Measurements from ENCODE around the gene DAO. TPM values are rescaled to one million over a fixed set of nuclear protein-coding genes. Genes with fewer than 3 reads are reported as not detected.
"Not testable (repeated sequence)": the region's sequence is repeated elsewhere in the genome, so short reads cannot be mapped to it uniquely, and the experiment has no call there.

Gene DAO
- polyA plus RNA-seq, 3 donors, result 0.75 to 1.1 (median 0.92) TPM

DNA sequence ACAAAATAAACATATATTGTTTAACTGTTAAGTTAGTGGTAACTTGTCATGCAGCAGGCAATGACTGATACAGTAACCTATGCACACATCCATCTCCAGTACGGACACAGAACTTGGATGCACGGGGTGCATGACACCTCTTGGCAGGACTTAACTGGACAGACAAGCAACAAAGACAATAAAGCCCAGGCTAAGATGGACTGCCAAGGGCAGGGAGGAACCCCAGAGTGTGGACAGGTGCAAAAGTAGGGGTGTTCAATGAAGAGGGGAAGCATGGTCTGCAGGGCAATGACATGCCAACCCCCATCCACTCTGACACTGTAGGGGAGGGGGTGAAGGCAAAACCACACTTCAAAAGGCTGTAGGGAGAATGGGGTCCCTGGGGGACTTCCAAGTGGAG lies 34.2 kb upstream of the DAO start:
- no peak for DNase-seq (ENCODE audit: extremely low read depth in 1 of 11, low read depth in 9 of 11, low spot score in 4 of 11)

DNA sequence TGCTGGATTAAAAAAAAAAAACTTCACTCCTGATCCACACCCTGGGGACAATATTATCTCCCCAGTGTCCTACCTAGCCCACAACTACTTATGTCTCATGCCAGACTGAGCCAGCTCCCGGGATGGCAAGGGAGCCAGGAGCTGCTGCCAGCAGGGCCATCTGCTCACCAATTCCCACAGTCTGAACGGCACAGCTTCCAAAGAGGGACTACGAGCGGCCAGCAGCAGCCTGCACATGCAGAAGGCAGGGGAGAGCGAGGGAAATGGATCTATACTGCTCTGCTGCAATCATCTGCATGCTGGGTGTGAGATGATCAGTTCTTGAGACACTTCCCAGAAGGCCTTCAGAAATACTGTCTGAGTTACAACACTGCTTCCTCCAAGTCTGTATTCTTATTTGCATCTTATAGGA lies 33.6 kb upstream of the DAO start:
- DNase-seq (ENCODE audit: extremely low read depth in 1 of 11, low read depth in 9 of 11, low spot score in 4 of 11), result no peak

- no peak for DNase-seq (ENCODE audit: extremely low read depth in 1 of 11, low read depth in 9 of 11, low spot score in 4 of 11)
These were observed 32.2 kb upstream of the DAO start for GRCh38 chr12:108847705-108848104.

DNA sequence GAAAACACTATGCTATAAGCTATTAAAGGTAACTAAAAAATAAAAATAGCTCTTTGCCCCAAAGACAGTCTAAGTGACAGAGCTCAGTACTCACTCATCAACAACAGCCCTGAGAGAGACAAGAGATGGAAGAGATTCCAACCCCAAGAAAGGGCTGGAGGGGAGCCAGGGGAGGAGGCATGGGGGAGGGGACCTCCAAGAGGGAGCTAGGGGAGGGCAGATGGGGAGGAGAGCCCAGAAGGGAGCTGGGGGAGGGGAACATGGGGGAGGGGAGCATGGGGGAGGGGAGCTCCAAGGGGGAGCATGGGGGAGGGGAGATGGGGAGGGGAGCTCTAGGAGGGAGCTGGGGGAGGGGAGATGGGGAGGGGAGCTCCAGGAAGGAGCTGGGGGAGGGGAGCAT lies 30.2 kb upstream of the DAO start:
- DNase-seq (ENCODE audit: extremely low read depth in 1 of 11, low read depth in 9 of 11, low spot score in 4 of 11), result no peak

DNA sequence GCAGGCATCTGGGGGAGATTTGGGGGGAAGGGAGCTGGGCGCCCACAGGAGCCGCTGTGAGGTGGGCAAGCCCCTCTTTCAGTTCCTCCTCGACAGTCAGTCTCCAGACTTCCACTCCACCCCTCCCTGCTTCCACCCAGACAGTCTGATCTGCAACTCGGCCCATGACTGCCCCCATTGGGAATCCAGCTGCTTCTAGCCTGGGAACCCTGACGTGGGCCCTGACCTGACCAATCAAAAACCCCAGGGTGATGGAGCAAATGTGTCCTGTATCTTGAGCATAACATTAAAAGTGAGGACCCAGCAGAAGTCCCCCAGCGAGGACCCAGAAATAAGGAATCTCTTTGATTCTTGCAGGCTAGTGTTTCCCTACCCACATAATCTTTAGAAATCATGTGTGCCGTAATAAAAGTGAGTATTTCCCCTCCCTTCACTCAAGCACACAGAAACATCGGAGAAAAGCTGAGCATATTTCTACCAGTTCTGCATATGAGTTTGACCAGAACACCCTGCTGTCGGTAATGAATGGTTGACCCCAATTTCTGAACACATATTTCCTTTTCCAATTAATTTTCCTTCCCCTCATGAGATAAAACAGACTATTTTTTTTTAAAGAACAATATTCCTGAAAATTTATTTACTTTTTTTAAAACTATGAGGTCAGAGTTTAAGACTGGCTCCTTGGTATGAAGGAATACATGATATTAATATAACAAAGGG lies 28.9 kb upstream of the DAO start:
- DNase-seq (ENCODE audit: extremely low read depth in 1 of 11, low read depth in 9 of 11, low spot score in 4 of 11), result no peak

DNA sequence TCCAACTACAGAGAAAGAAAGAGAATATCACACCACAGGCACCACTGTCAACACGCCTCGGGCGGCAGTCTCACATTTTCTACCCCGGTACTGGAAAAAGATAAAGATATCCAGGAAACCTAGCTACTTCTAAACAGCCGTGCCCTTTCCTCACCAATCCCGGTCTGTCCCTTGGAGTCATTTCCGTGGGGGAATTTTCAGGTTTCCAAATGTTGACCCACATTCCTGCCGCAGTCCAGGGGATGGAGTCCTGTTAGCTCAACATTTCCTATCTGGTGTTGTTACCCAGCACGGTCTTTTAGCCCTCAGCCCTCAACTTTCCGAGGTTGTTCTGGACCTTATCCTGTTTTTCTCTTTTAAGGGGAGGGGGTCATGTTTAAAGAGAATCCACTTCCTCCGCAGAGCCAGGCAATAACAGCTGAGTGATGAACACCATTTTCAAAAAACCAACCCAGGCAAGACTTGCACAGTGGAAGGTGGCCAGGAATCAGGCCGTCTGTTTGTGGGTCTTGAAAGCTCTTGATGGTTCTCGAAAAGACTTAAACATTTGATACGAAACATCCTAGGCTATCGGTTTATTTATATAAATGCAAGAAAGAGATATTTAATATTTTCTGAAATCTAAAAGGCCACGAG lies 27.1 kb upstream of the DAO start:
- DNase-seq (ENCODE audit: extremely low read depth in 1 of 11, low read depth in 9 of 11, low spot score in 4 of 11), result no peak

DNA sequence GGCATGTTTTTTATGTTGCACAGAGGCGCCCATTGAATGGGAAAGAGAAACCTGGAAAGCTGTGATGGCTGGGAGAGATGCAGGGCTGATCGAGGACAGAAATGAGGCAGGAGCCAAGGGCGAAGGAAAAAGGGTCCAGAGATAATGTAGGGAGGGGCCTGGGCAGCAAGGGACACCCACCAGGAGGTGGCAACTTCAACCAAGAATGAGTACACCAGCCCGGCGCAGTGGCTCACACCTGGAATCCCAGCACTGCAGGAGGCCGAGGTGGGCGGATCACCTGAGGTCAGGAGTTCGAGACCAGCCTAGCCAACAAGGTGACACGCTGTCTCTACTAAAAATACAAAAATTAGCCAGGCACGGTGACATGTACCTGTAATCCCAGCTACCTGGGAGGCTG lies 26.5 kb upstream of the DAO start:
- no peak for DNase-seq (ENCODE audit: extremely low read depth in 1 of 11, low read depth in 9 of 11, low spot score in 4 of 11)

DNA sequence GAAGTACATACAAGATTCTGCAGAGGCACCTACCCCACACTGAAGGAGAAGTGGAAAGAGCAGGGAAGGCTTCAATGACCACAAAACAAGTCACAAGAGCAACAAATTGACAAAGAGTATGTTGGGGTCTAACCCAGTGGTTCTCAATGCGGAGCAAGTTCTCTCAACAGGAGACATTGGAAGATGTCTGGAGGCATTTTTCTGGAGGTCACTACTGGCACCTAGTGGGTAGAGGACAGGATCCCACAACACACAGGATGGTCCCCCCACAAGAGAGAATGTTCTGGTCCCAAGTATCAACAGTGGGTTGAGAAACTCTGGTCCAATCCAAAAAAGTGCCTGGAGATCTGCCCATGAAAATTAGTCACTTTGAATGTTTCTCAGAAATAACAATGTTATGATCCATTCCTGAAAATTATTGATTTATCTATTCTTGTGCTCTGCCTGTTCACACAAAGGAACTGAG lies 25.9 kb upstream of the DAO start:
- no peak for DNase-seq (ENCODE audit: extremely low read depth in 1 of 11, low read depth in 9 of 11, low spot score in 4 of 11)

DNA sequence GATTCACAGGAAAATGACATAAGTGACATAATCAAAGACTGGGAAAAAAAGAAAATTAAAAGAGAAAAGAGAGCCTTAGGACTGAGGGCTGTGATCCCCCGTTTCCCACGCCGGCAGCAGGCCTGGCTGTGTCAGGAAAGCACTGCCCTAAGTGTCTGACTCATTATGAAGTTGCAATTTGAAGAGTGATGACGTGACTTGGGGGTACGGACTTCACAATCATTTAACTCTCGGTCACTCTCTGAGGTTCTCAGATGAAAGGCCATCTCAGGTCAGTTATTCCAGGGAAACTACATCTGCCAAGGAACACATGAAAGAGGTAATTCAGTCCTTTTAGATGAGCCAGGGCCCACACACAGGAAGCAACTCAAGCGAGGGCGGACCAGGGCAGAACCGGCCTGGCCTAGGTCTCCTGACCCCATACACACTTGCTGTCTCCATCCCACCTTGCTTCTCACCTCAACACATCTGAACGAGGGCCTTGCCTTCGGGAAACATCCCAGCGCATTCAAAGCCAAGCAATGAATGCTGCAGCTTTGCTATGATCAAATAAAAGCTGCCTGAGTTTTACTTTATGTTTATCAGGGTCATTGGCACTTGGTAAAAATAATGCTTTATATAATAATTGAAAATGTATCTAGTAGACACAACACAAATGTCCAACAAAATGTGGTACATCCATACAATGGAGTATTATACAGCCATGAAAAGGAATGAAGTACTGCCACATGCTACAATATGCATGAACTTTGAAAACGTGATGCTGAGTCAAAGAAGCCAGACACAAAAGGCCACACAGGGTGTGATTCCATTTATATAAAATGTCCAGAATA lies 25.2 kb upstream of the DAO start:
- no peak for DNase-seq (ENCODE audit: extremely low read depth in 1 of 11, low read depth in 9 of 11, low spot score in 4 of 11)

GRCh38 chr12:108855284-108856169 lies 24.4 kb upstream of the DAO start:
- DNase-seq (ENCODE audit: extremely low read depth in 1 of 11, low read depth in 9 of 11, low spot score in 4 of 11), result no peak

DNA sequence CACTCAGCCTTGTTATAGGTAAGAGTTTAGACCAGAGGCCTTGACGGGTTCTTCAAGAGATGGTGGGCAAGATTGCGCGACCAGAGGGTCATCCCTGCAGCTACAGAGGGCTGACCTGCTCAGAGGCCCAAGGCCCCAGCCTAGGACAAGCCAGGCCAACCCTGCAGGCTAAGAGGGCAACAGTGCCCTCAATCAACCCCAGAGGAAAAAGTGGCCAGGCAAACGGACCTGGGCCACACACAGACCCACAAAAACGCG lies 23.8 kb upstream of the DAO start:
- DNase-seq (ENCODE audit: extremely low read depth in 1 of 11, low read depth in 9 of 11, low spot score in 4 of 11), result no peak

DNA sequence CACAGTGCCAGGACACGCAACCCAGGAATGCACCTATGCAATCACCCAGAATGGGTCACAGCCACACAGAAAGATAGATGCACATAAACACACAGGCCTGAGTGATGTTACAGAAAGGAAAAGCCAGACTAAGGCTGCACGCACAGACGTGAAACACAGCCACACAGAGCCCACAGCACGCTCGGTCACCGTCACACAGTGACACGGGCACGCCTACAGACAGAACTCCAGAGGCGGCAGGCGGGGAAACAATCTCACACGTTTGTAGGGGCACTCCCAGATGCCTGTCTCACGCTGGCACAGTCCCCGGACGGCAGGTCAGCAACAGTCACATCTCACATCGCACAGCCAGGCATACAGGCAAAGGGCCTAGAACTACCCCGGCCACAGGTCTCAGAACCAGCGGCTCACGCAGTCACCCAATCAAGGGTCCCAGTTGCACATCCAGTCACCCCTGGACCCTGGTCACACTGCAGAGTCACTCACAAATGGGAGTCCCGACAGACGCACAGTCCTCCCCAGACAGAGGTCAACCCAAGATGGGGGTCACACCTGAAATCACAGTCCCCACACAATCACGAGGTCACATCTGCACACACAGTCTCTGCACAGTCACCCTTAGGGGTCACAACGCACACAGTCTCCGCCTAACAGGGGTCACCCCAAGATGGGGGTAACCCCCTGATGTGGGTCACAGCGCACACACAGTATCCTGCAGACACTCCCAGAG lies 23.3 kb upstream of the DAO start:
- DNase-seq (ENCODE audit: extremely low read depth in 1 of 11, low read depth in 9 of 11, low spot score in 4 of 11), result no peak

GRCh38 chr12:108857158-108857407 lies 22.8 kb upstream of the DAO start:
- no peak for DNase-seq (ENCODE audit: extremely low read depth in 1 of 11, low read depth in 9 of 11, low spot score in 4 of 11)

- DNase-seq (ENCODE audit: extremely low read depth in 1 of 11, low read depth in 9 of 11, low spot score in 4 of 11), result no peak
These were observed 21.4 kb upstream of the DAO start for GRCh38 chr12:108858311-108859074.

DNA sequence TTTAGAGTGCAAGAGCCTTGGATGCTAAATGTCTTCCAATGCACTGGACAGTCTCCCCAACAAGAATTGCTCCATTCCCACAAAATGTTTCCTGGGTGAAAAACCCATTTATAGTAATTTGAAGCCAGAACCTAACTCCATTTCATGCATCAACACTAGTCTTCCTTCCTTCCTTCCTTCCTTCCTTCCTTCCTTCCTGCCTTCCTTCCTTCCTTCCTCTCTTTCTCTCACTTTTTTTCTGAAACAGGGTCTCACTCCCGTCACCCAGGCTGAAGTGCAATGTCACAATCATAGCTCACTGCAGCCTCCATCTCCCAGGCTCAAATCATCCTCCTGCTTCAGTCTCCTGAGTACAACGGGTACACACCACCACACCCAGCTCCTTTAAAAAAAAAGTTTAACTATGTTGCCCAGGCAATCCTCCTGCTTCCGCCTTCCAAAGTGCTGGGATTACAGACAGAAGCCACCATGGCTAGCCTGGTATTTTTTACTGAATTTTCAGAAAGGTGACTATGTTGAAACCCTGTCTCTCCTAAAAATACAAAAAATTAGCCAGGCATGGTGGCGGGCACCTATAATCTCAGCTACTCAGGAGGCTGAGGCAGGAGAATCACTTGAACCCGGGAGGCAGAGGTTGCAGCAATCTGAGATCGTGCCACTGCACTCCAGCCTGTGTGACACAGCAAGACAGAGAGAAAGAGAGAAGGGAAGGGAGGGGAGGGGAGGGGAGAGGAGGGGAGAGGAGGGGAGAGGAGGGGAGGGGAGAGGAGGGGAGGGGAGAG lies 20.6 kb upstream of the DAO start:
- DNase-seq (ENCODE audit: extremely low read depth in 1 of 11, low read depth in 9 of 11, low spot score in 4 of 11), result not testable (repeated sequence)

DNA sequence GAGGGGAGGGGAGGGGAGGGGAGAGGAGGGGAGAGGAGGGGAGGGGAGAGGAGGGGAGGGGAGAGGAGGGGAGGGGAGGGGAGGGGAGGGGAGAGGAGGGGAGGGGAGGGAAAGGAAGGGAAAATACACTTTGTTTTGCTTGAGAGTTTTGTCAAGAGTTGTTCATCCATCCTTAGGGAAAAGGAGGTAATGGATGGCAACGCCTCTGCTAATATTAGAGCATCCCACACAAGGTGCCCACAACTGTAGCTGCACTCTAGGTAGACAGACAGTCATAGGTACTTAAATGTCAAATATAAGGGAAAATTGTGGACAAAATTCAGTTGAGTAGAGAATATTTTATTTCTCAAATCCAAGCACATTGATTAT lies 20.0 kb upstream of the DAO start:
- DNase-seq (ENCODE audit: extremely low read depth in 1 of 11, low read depth in 9 of 11, low spot score in 4 of 11), result no peak

GRCh38 chr12:108860443-108860842 lies 19.4 kb upstream of the DAO start:
- no peak for DNase-seq (ENCODE audit: extremely low read depth in 1 of 11, low read depth in 9 of 11, low spot score in 4 of 11)

Measured in renal cortex interstitium (tissue), 11 donors.